Measurements from ENCODE around the gene RSPO3.

The RSPO3 gene

GRCh38 chr6:127114214-127114760 lies 4.2 kb upstream of the RSPO3 start:
- DNase-seq (ENCODE audit: low read depth): no peak

GRCh38 chr6:127115084-127115655 lies 3.3 kb upstream of the RSPO3 start:
- no peak for DNase-seq (ENCODE audit: low read depth)

GRCh38 chr6:127115746-127116145 lies 2.7 kb upstream of the RSPO3 start:
- DNase-seq (ENCODE audit: low read depth): no peak

GRCh38 chr6:127117979-127118297 lies 533 bp upstream of the RSPO3 start:
- no peak for DNase-seq (ENCODE audit: low read depth)

- DNase-seq (ENCODE audit: low read depth): no peak
These were observed 891 bp downstream of the RSPO3 start for GRCh38 chr6:127119102-127120022.

GRCh38 chr6:127120023-127120786 lies 1.7 kb downstream of the RSPO3 start:
- no peak for DNase-seq (ENCODE audit: low read depth)

- no peak for DNase-seq (ENCODE audit: low read depth)
These were observed 2.5 kb downstream of the RSPO3 start for GRCh38 chr6:127120787-127121636.

- no peak for DNase-seq (ENCODE audit: low read depth)
These were observed 3.1 kb downstream of the RSPO3 start for GRCh38 chr6:127121637-127121960.

- no peak for DNase-seq (ENCODE audit: low read depth)
These were observed 5.7 kb downstream of the RSPO3 start for GRCh38 chr6:127124172-127124571.

- no peak for DNase-seq (ENCODE audit: low read depth)
These were observed 6.2 kb downstream of the RSPO3 start for GRCh38 chr6:127124680-127125079.

- DNase-seq (ENCODE audit: low read depth): no peak
These were observed 9.6 kb downstream of the RSPO3 start for GRCh38 chr6:127128066-127128465.

- no peak for DNase-seq (ENCODE audit: low read depth)
These were observed 10.8 kb downstream of the RSPO3 start for GRCh38 chr6:127129251-127129650.

GRCh38 chr6:127131275-127131674 lies 12.8 kb downstream of the RSPO3 start:
- DNase-seq (ENCODE audit: low read depth): no peak

GRCh38 chr6:127131772-127132376 lies 13.4 kb downstream of the RSPO3 start:
- DNase-seq (ENCODE audit: low read depth): no peak

GRCh38 chr6:127134136-127134535 lies 15.7 kb downstream of the RSPO3 start:
- DNase-seq (ENCODE audit: low read depth): no peak

- DNase-seq (ENCODE audit: low read depth): no peak
These were observed 18.3 kb downstream of the RSPO3 start for GRCh38 chr6:127136786-127137185.

- DNase-seq (ENCODE audit: low read depth): no peak
These were observed 28.5 kb downstream of the RSPO3 start for GRCh38 chr6:127146932-127147331.

- no peak for DNase-seq (ENCODE audit: low read depth)
These were observed 29.1 kb downstream of the RSPO3 start for GRCh38 chr6:127147534-127147933.

- DNase-seq (ENCODE audit: low read depth): no peak
These were observed 30.0 kb downstream of the RSPO3 start for GRCh38 chr6:127148511-127148910.

GRCh38 chr6:127154509-127154908 lies 36.0 kb downstream of the RSPO3 start:
- no peak for DNase-seq (ENCODE audit: low read depth)

- no peak for DNase-seq (ENCODE audit: low read depth)
These were observed 42.0 kb downstream of the RSPO3 start for GRCh38 chr6:127160484-127160883.

All from activated T-helper 9 cell treated with anti-CD3 and anti-CD28 coated beads, Interleukin-2, amount 50 U/mL, for 16 hours (primary cell).